SK-N-MC (cell line): Measurements from ENCODE around the gene RNU6-8.

Experiments used
- EZH2 ChIP-seq: fragments of 200-600 bp; sonication (generic); IDR thresholded peaks from one replicate; pipeline ENCODE4 v1.6.1; 2017; ENCODE audit warnings: antibody characterized with exemption
- POLR2AphosphoS5 ChIP-seq: IDR thresholded peaks from 2 replicates; pipeline ENCODE4 v1.6.1; 2012; ENCODE audit warnings: mild to moderate bottlenecking, low read depth, low read length, borderline replicate concordance

DNA sequence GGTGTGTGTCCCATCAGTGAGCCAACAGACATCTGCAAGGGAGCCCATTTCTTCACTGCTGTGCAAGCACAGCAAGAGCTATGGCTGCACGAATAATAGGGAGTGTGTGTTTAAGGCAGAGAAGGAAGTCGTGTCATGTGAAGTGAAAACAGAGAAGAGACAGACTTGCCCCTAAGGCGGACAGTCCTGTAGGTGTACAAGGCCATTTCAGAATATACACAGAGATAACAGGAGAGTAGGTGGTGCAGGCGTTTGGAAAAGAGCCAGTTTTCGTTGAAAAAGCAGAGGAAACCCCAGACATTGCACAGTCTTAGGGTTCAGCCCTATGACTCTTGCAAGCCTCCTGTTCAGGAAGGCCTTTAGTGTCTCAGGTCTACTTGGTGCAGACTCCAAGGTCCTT, 46.3 kb upstream of the RNU6-8 start:
- TF ChIP-seq EZH2: no peak
- no peak for TF ChIP-seq POLR2AphosphoS5
